Stimulated activated CD4-positive, alpha-beta T cell treated with anti-CD3 and anti-CD28 coated beads, Interleukin-1b, Interleukin-23, amount 100 ng/mL, for 1 hour (primary cell): ENCODE results near the gene IGSF6.

Experiments used
- DNase-seq, 2 donors: peaks; one replicate each; pipeline ENCODE4 v3.0.0-alpha.2; 2020; ENCODE audit warnings: low read depth in 2 of 2

IGSF6 gene

GRCh38 chr16:21600031-21600773 lies 52.2 kb downstream of the IGSF6 start:
- DNase-seq, result no peak

DNA sequence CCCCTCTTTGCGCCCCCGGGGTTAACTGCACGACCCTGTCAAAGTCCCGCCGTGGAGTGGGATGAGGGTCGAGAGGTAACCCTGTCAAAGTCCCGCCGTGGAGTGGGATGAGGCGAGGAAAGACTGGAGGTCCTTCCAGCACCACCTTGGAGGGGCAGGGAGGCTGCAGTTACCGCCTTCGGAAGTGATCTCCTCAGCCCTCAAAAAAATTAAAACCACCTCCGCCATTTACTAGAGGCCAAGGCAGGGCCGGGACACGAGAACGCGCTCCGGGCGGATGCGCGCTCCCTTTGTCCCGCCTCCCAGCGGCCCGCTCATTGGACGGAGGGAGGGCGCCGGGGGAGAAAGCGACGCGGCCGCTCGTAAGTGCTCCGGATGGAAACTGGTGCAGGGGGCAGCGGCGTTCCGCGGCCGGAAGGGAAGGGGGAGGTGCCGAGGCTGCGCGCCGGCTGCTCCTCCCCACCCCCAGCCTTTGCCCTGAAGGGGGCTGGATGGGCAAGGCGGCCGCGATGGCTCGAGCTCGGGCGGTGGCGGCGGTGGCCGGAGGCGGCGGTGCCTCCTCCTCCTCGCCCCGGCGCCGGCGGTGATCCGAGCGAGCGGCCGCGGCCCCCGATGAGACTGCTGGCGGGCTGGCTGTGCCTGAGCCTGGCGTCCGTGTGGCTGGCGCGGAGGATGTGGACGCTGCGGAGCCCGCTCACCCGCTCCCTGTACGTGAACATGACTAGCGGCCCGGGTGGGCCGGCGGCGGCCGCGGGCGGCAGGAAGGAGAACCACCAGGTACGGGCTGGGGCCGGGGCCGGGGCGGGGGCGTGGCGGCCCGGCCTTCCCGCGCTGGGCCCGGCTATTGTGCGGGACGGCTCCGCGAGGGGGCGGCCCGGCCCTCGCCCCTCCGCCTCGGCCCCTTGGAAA lies 53.0 kb downstream of the IGSF6 start, which contains the start of gene METTL9:
TSS of gene METTL9 (plus strand) at position 456 of the 909 bp plus-strand sequence. CDS start at position 613, 157 bp downstream.
- peak; percentile 84 to 85 for DNase-seq

DNA sequence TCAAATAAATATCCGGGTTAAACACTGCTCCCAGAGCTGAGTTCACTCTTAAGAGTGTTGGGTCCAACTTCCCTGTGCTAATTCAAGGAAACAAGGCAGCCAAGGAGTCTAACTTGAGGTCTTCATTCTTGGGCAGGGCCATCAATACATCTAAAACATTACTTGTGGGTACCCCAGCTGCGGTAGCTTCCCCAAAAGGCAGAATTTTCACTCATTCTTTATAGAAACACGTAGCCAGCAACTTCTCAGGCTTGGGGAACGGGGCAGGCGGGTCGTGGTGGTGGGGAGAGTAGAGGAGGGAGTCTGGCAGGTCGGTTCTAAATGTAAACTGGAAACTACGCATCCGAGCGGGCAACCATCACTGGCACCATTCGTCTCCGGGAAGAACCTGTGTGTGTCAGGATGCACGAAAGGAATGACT lies 53.7 kb downstream of the IGSF6 start:
- DNase-seq, result peak in 1 of 2 donors; percentile 13

DNA sequence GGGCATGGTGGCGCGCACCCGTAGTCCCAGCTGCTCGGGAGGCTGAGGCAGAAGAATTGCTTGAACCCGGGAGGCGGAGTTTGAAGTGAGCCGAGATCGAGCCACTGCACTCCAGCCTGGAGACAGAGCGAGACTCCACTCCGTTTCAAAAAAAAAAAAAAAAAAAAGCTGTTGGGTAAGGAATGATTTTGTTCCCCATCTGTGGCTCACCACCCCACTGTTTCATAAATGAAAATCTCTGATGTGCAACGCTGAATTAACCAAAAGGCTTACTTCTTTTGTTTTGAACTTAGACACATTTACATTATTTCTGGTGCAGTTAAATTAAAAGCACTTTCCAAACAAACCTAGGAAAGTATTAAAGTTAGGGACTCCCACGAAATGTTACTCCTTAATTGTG lies 54.2 kb downstream of the IGSF6 start:
- no peak for DNase-seq

DNA sequence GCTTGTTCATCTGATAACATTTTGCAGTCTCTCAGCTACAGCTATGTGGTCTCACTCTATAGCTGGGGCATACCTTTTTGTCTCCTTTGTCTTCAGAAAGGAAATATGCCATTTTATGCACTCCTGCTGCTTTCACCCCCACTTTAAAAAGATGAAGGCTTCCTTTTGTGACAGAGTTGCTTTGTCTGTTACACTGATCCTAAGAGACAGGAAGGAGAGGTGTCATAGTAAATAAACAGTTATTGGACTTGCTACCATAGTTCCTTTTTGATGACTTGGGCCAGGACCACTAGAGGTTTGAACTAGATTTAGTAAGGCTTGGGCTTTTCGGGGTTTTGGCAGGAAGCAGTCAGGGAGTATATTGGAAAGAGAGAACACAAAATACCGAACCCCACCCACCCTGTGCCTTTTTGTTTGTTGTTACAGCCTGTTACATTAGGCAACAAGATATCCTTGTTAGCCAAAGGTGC lies 54.8 kb downstream of the IGSF6 start:
- no peak for DNase-seq

GRCh38 chr16:21593530-21594289 lies 58.7 kb downstream of the IGSF6 start:
- no peak for DNase-seq

DNA sequence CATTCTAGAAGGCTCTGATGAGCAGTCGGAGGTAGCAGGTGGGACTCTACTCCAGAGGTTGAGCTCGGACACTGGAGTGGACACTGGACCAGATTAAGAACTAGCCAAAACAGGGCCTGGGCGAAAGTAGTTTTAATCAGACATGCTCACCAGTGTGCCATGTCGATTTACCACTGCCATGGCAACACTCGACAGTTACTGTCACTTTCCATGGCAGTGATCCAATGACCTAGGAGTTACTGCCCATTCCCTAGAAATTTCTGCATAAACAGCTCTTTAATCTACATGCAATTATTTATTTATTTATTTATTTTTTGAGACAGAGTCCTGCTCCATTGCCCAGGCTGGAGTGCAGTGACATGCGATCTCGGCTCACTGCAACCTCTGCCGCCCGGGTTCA lies 60.2 kb downstream of the IGSF6 start:
- DNase-seq, result no peak

DNA sequence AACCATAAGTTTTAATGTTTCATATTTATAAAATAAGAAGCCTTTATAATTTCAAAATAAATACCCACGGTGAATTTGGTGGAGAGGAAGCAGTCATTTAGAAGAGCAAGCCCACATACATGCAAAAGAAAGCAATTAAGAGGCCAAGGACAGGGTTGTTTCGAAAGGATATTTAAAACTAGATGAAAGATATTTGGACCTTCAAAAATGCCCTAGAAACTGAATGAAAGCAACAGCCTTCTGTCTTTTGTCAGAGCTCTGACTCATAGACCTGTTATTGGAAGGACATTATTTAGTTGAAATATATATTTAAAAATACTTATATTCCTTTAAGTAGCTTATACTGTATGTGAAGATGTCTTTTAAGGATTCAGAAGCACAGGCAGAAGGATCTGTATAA lies 61.6 kb downstream of the IGSF6 start:
- no peak for DNase-seq

- DNase-seq, result no peak
Measured at GRCh38 chr16:21590287-21590686, 62.1 kb downstream of the IGSF6 start.

GRCh38 chr16:21589551-21589950 lies 62.9 kb downstream of the IGSF6 start:
- DNase-seq, result no peak
